ENCODE data around the gene ATG5. TPM values are rescaled to one million over a fixed set of nuclear protein-coding genes. Genes with fewer than 3 reads are reported as not detected.

The ATG5 gene
- 10 to 100 TPM; 35.4 to 35.6 TPM for total RNA-seq

GRCh38 chr6:106325336-106326178 is at the start of gene ATG5:
Gene ATG5, minus strand, starts transcription at chr6:106325760. Its CDS starts 9,552 bp downstream, at chr6:106316208.
- ChIA-PET CTCF (interaction anchor here (0.6 to 2.7 kb wide), 4 partner anchors 10 to 208 kb away, joined by 3 to 22 read pairs (median 5); no protein-coding TSS in a partner anchor), POLR2A (interaction anchor here (0.6 to 1.8 kb wide), 24 partner anchors 9 to 923 kb away, joined by 3 to 14 read pairs (median 4); partner anchors contain the start of genes PRDM1 and PREP)
- Mint-ChIP-seq H3K27ac (peak within 1 kb of the TSS; percentile 97), H3K4me1 (peaks cover 38% of the 10 kb centered on the region), H3K36me3 (ENCODE audit: low read depth) (peaks cover 21% of the 10 kb centered on the region), H3K27me3 (peaks cover 15% of the 10 kb centered on the region), H3K4me3 (peak within 1 kb of the TSS; percentile 98), H3K9me3 (no peaks in the 10 kb centered on the region)
- DNase-seq: peak; percentile 100

GRCh38 chr6:106373502-106374239 is 48.1 kb upstream of the ATG5 start:
- DNase-seq: no peak
- CTCF ChIA-PET: interaction anchor here (2.8 kb wide), 1 partner anchor 13 kb away, joined by 15 read pairs; the partner anchor contains the start of gene CRYBG1
- no peak overlapping the region for H3K27ac Mint-ChIP-seq

DNA sequence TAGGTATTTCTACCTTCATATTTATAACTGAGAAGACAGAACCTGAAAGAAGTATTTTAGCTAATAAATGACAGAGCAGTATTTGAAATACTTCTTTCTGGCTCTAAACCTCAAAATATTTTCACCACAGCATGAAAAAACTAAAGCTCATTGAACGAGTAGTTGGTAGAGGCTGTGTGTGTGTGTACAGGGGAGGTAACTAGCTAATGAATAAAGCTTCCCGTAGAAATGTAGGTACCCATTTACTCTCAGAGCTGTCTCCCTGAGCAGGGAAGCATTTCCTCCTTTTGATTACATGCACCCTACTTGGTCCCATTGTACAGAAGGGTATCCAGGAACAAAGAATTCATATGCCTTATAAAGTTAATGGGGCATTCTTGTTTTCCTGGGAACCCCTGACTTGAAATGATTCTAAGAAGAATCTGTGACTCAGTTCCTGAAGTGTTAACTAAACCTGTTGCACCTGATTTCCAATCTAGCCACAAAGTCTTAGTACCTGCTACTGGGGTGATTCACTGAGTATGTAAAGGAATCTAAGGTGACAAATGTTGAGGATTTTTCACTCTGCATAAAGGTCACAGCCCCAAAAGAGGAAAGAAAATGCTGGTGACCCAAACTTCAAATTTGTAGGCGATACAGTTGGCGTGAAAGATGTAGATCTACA is 47.4 kb upstream of the ATG5 start:
- H3K4me1 Mint-ChIP-seq: peaks cover 16% of the 10 kb centered on the region
- DNase-seq: no peak
- POLR2A ChIA-PET: no interaction called here
- no peaks in the 10 kb centered on the region for H3K36me3 Mint-ChIP-seq (ENCODE audit: low read depth)
- no peaks in the 10 kb centered on the region for H3K9me3 Mint-ChIP-seq
- H3K27me3 Mint-ChIP-seq: peaks cover 9% of the 10 kb centered on the region
- no peak overlapping the region for H3K4me3 Mint-ChIP-seq
- CTCF ChIA-PET: interaction anchor here (1.0 to 3.1 kb wide), 3 partner anchors 12 to 138 kb away, joined by 4 to 15 read pairs (median 10); partner anchors contain the start of gene CRYBG1
- H3K27ac Mint-ChIP-seq: no peak overlapping the region

More at GRCh38 chr6:106373502-106374239, 48.1 kb upstream of the ATG5 start:
- Mint-ChIP-seq H3K4me1 (peaks cover 16% of the 10 kb centered on the region), H3K36me3 (ENCODE audit: low read depth) (no peaks in the 10 kb centered on the region), H3K4me3 (no peak overlapping the region), H3K27me3 (peaks cover 3% of the 10 kb centered on the region), H3K9me3 (no peaks in the 10 kb centered on the region)
- POLR2A ChIA-PET: no interaction called here

GRCh38 chr6:106370639-106371038 is 45.1 kb upstream of the ATG5 start:
- Mint-ChIP-seq H3K4me3 (no peak overlapping the region), H3K4me1 (peaks cover 13% of the 10 kb centered on the region), H3K27me3 (peaks cover 13% of the 10 kb centered on the region), H3K27ac (no peak overlapping the region), H3K36me3 (ENCODE audit: low read depth) (no peaks in the 10 kb centered on the region), H3K9me3 (no peaks in the 10 kb centered on the region)
- no peak for DNase-seq
- CTCF ChIA-PET: interaction anchor here (1.4 to 3.1 kb wide), 3 partner anchors 10 to 31 kb away, joined by 10 to 13 read pairs (median 10); partner anchors contain the start of gene CRYBG1
- POLR2A ChIA-PET: no interaction called here

- H3K9me3 Mint-ChIP-seq: no peaks in the 10 kb centered on the region
- peaks cover 13% of the 10 kb centered on the region for H3K4me1 Mint-ChIP-seq
- no peak overlapping the region for H3K27ac Mint-ChIP-seq
- no peak for DNase-seq
- ChIA-PET POLR2A (no interaction called here), CTCF (interaction anchor here (0.9 to 3.1 kb wide), 6 partner anchors 9 to 197 kb away, joined by 3 to 10 read pairs (median 5); partner anchors contain the start of gene CRYBG1)
- H3K27me3 Mint-ChIP-seq: peaks cover 13% of the 10 kb centered on the region
- no peak overlapping the region for H3K4me3 Mint-ChIP-seq
- no peaks in the 10 kb centered on the region for H3K36me3 Mint-ChIP-seq (ENCODE audit: low read depth)
Observed at GRCh38 chr6:106369739-106370138, 44.2 kb upstream of the ATG5 start.

DNA sequence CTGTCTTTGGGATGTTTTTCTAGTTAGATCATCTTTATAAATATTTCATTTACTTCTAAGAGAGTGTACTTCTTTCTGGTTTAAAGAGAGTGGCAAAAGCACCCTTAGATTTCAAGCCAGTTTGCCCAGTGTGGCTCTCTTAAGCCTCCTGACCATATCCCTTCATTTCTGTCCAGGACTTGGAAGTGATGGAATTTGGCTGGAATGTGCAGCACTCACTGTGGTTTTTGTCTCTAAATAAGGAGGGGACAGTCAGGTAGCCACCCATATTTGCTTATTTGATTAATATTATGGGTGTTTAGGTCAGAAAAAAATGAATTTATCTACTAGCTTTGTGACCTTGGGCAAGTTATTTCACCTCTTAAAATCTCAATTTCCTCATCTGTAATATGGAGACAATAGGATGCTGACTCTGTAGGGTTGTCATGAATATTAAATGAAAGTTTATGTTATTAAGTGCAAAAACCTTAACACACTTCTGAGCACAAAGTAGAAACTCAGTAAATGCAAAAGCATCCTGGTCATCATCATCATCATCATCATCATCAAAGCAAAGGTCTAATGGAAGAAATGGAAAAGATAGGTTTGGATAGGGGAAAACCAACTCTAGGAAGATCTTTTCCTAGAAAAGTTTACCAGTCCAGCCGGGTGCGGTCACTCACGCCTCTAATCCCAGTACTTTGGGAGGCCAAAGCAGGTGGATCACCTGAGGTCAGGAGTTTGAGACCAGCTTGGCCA is 38.0 kb upstream of the ATG5 start:
- H3K36me3 Mint-ChIP-seq (ENCODE audit: low read depth): no peaks in the 10 kb centered on the region
- DNase-seq: no peak
- no peak overlapping the region for H3K4me3 Mint-ChIP-seq
- no peak overlapping the region for H3K27ac Mint-ChIP-seq
- CTCF ChIA-PET: no interaction called here
- no peaks in the 10 kb centered on the region for H3K9me3 Mint-ChIP-seq
- H3K4me1 Mint-ChIP-seq: peaks cover 12% of the 10 kb centered on the region
- peaks cover 45% of the 10 kb centered on the region for H3K27me3 Mint-ChIP-seq
- POLR2A ChIA-PET: no interaction called here

DNA sequence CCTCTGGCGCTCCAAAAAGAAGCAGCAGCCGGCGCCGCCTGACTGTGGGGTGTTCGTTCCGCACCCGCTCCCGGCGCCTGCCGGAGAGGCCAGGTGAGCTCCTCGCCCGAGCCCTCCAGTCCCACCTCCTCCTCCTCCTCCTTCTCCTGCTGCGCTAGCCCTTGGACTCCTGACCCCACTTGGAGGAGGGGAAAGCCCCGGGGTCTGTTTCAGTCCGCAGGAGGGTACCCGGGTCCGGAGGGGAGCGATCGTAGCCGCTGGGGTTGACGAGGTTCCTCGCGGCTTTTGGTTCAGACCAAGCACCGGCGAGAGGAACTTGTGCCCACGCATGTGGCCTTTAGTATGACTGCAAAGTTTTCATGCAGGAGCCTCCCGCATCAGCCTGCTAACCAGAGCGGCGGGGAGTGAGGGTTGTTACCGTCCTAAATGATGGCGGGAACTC is 35.5 kb upstream of the ATG5 start:
- Mint-ChIP-seq H3K27me3 (peaks cover 52% of the 10 kb centered on the region), H3K27ac (no peak overlapping the region), H3K4me1 (peaks cover 12% of the 10 kb centered on the region), H3K4me3 (peak overlapping the region; percentile 62), H3K36me3 (ENCODE audit: low read depth) (no peaks in the 10 kb centered on the region), H3K9me3 (no peaks in the 10 kb centered on the region)
- CTCF ChIA-PET: interaction anchor here (0.7 to 2.6 kb wide), 15 partner anchors 9 to 252 kb away, joined by 3 to 15 read pairs (median 5); no protein-coding TSS in a partner anchor
- DNase-seq: peak; percentile 17
- POLR2A ChIA-PET: interaction anchor here (0.6 kb wide), 1 partner anchor 151 kb away, joined by 3 read pairs; no protein-coding TSS in a partner anchor

- peaks cover 57% of the 10 kb centered on the region for H3K27me3 Mint-ChIP-seq
- POLR2A ChIA-PET: interaction anchor here (0.6 kb wide), 1 partner anchor 152 kb away, joined by 3 read pairs; no protein-coding TSS in a partner anchor
Observed at GRCh38 chr6:106360410-106360988, 34.9 kb upstream of the ATG5 start, which contains the start of gene CRYBG1. Gene CRYBG1, plus strand, starts transcription at chr6:106360717. Its CDS starts 192 bp downstream, at chr6:106360909.

DNA sequence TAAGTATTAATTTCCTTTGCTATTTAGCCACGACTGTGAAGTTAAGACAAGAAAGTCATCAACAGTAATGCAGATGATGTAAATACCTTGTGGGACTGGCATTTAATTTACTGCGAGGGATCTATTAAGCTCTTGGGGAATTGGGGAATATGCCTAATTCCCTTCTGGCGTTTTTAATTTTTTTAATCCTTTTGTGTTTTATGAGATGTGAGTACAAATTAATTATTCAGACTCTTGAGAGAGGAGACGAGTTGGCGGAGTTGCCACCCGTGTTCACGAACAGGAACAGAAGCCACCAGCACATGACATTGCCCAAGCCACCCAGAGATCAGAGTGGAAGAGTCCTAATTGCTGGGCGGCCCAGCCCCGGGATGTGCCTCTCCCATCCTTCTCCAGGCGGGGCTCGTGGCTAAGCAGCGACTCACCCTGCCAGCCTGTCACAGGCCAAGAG is 34.4 kb upstream of the ATG5 start:
- peaks cover 12% of the 10 kb centered on the region for H3K4me1 Mint-ChIP-seq
- no peak for DNase-seq
- H3K4me3 Mint-ChIP-seq: peak overlapping the region; percentile 14
- CTCF ChIA-PET: interaction anchor here (1.6 to 2.6 kb wide), 9 partner anchors 10 to 207 kb away, joined by 4 to 15 read pairs (median 10); no protein-coding TSS in a partner anchor
- no peaks in the 10 kb centered on the region for H3K9me3 Mint-ChIP-seq
- H3K27ac Mint-ChIP-seq: no peak overlapping the region
- POLR2A ChIA-PET: no interaction called here
- peaks cover 59% of the 10 kb centered on the region for H3K27me3 Mint-ChIP-seq
- no peaks in the 10 kb centered on the region for H3K36me3 Mint-ChIP-seq (ENCODE audit: low read depth)

More at GRCh38 chr6:106360410-106360988, 34.9 kb upstream of the ATG5 start, which contains the start of gene CRYBG1:
- peak within 1 kb of the TSS; percentile 62 for H3K4me3 Mint-ChIP-seq
- H3K4me1 Mint-ChIP-seq: peaks cover 12% of the 10 kb centered on the region
- H3K9me3 Mint-ChIP-seq: no peaks in the 10 kb centered on the region
- H3K27ac Mint-ChIP-seq: no peak within 1 kb of the TSS
- H3K36me3 Mint-ChIP-seq (ENCODE audit: low read depth): no peaks in the 10 kb centered on the region
- DNase-seq: peak; percentile 69
- CTCF ChIA-PET: interaction anchor here (0.7 to 2.6 kb wide), 14 partner anchors 9 to 253 kb away, joined by 3 to 15 read pairs (median 5); no protein-coding TSS in a partner anchor

GRCh38 chr6:106356378-106356777 is 30.8 kb upstream of the ATG5 start:
- Mint-ChIP-seq H3K9me3 (no peaks in the 10 kb centered on the region), H3K4me3 (no peak overlapping the region), H3K4me1 (peaks cover 11% of the 10 kb centered on the region), H3K27ac (no peak overlapping the region), H3K27me3 (peaks cover 64% of the 10 kb centered on the region), H3K36me3 (ENCODE audit: low read depth) (no peaks in the 10 kb centered on the region)
- DNase-seq: no peak
- POLR2A ChIA-PET: no interaction called here
- CTCF ChIA-PET: interaction anchor here (3.3 kb wide), 1 partner anchor 17 kb away, joined by 16 read pairs; no protein-coding TSS in a partner anchor

GRCh38 chr6:106347219-106347618 is 21.7 kb upstream of the ATG5 start:
- Mint-ChIP-seq H3K4me1 (peaks cover 1% of the 10 kb centered on the region), H3K36me3 (ENCODE audit: low read depth) (no peaks in the 10 kb centered on the region), H3K27ac (no peak overlapping the region), H3K4me3 (no peak overlapping the region), H3K27me3 (peaks cover 30% of the 10 kb centered on the region), H3K9me3 (no peaks in the 10 kb centered on the region)
- POLR2A ChIA-PET: no interaction called here
- CTCF ChIA-PET: interaction anchor here (1.3 to 5.0 kb wide), 5 partner anchors 8 to 632 kb away, joined by 3 to 28 read pairs (median 6); partner anchors contain the start of gene CRYBG1
- no peak for DNase-seq
